Fibroblast of lung (primary cell): ENCODE data around the gene GRM4. TPM values are rescaled to one million over a fixed set of nuclear protein-coding genes. Genes with fewer than 3 reads are reported as not detected.

Experiments
- DNase-seq, 2 donors: peaks; one replicate each; pipeline versions ENCODE4 v3.0.0 to v3.0.0-alpha.2; 2010; ENCODE audit warnings: low read depth in 2 of 2
- H2AFZ ChIP-seq: 2 replicates; pipeline ENCODE4 v1.5.1; 2012; ENCODE audit warnings: low read length, control low read depth, inconsistent platforms
- H3K27ac ChIP-seq: 2 replicates; pipeline ENCODE4 v1.5.1; 2011; ENCODE audit warnings: low read length, control low read depth; ENCODE audit not compliant: insufficient read depth
- H3K27me3 ChIP-seq: 2 replicates; pipeline ENCODE4 v1.5.1; 2011; ENCODE audit warnings: mild to moderate bottlenecking, low read length; ENCODE audit not compliant: control insufficient read depth, insufficient read depth
- H3K36me3 ChIP-seq: 2 replicates; pipeline ENCODE4 v1.5.1; 2011; ENCODE audit warnings: low read length; ENCODE audit not compliant: control insufficient read depth, insufficient read depth
- H3K4me1 ChIP-seq: 2 replicates; pipeline ENCODE4 v1.5.1; 2011; ENCODE audit warnings: low read length; ENCODE audit not compliant: control insufficient read depth, insufficient read depth; ENCODE audit errors: extremely low read depth
- H3K4me2 ChIP-seq: 2 replicates; pipeline ENCODE4 v1.5.1; 2011; ENCODE audit warnings: low read length, control low read depth; ENCODE audit not compliant: insufficient read depth; ENCODE audit errors: extremely low read depth
- H3K4me3 ChIP-seq, 4 experiments: fragments of 200-600 bp in 1 of 4; sonication (generic) in 1 of 4; replicated peaks in 1 of 4; 2 replicates each; pipeline ENCODE4 v1.5.1; 2011 to 2016; ENCODE audit warnings: low read length in 4 of 4, low read depth in 3 of 4, mild to moderate bottlenecking in 3 of 4, control low read depth in 2 of 4, inconsistent platforms in 1 of 4, mixed read lengths in 1 of 4; ENCODE audit not compliant: insufficient read depth in 1 of 4; ENCODE audit errors: control extremely low read depth in 1 of 4
- H3K79me2 ChIP-seq: 2 replicates; pipeline ENCODE4 v1.5.1; 2012; ENCODE audit warnings: mild to moderate bottlenecking, low read length, inconsistent platforms; ENCODE audit not compliant: control insufficient read depth, insufficient read depth
- H3K9ac ChIP-seq: 2 replicates; pipeline ENCODE4 v1.5.1; 2011; ENCODE audit warnings: mild to moderate bottlenecking, low read length, control low read depth; ENCODE audit not compliant: insufficient read depth
- H3K9me3 ChIP-seq: 2 replicates; pipeline ENCODE4 v1.5.1; 2012; ENCODE audit warnings: low read depth, low read length; ENCODE audit not compliant: control insufficient read depth, insufficient read depth
- H4K20me1 ChIP-seq: 2 replicates; pipeline ENCODE4 v1.5.1; 2011; ENCODE audit warnings: low read length; ENCODE audit not compliant: control insufficient read depth, insufficient read depth; ENCODE audit errors: extremely low read depth
- CTCF ChIP-seq, 2 donors: IDR thresholded peaks in 1 of 2; conservative IDR thresholded peaks in 1 of 2; 1 replicate in 1 of 2; 2 replicates in 1 of 2; pipeline ENCODE4 v1.5.1; 2011 to 2012; ENCODE audit warnings: low read length in 2 of 2, control low read depth in 1 of 2, inconsistent platforms in 1 of 2, low read depth in 1 of 2, mild to moderate bottlenecking in 1 of 2
- EZH2 ChIP-seq: IDR thresholded peaks from 2 replicates; pipeline ENCODE4 v1.5.1; 2012; ENCODE audit warnings: low read length, control low read depth, mild to moderate bottlenecking; ENCODE audit errors: missing control alignments
- polyA plus RNA-seq, 2 donors: library from polyadenylated mRNA; depleted of rRNA in 1 of 2; stranded (reverse) in 1 of 2; unstranded in 1 of 2; fragments of >200 nt; gene quantifications; 2 replicates each; pipeline ENCODE4 v1.2.1, GENCODE V29; 2011 to 2012; ENCODE audit warnings: missing spikeins in 1 of 2
- total RNA-seq: library from RNA; depleted of rRNA; stranded (reverse); fragments of >200 nt; gene quantifications from 2 replicates; pipeline ENCODE4 v1.2.1, GENCODE V29; 2014

Gene GRM4
- total and polyA plus RNA-seq, 2 donors (not counting 1 experiment from before 2014, with no cell fraction given), result under 0.01 TPM; not detected in 1

GRCh38 chr6:34177181-34177591 is 31.3 kb upstream of the GRM4 start:
- Histone ChIP-seq H3K27me3 (no peaks in the 10 kb centered on the region), H3K4me3 (no peak overlapping the region), H3K4me1 (no peaks in the 10 kb centered on the region), H3K9me3 (no peaks in the 10 kb centered on the region), H3K27ac (no peak overlapping the region), H4K20me1 (no peaks in the 10 kb centered on the region), H2AFZ (no peak overlapping the region), H3K9ac (no peak overlapping the region), H3K4me2 (no peak overlapping the region), H3K79me2 (no peaks in the 10 kb centered on the region), H3K36me3 (no peaks in the 10 kb centered on the region)
- TF ChIP-seq EZH2, result no peak
- TF ChIP-seq CTCF (conservative IDR thresholded peaks at IDR 0.05 in 1 of 2, IDR thresholded peaks at IDR 0.05 in 1 of 2; ENCODE audit: low read depth in 1 of 2, low read length in 2 of 2), result no peak
- DNase-seq, result no peak

GRCh38 chr6:34176261-34177031 is 30.6 kb upstream of the GRM4 start:
- Histone ChIP-seq H3K36me3 (no peaks in the 10 kb centered on the region), H3K9ac (no peak overlapping the region), H3K27me3 (no peaks in the 10 kb centered on the region), H3K4me3 (no peak overlapping the region), H3K9me3 (no peaks in the 10 kb centered on the region), H3K79me2 (no peaks in the 10 kb centered on the region), H2AFZ (no peak overlapping the region), H3K27ac (no peak overlapping the region), H4K20me1 (no peaks in the 10 kb centered on the region), H3K4me2 (no peak overlapping the region), H3K4me1 (no peaks in the 10 kb centered on the region)
- no peak for DNase-seq
- TF ChIP-seq CTCF (conservative IDR thresholded peaks at IDR 0.05 in 1 of 2, IDR thresholded peaks at IDR 0.05 in 1 of 2; ENCODE audit: low read depth in 1 of 2, low read length in 2 of 2), result no peak
- no peak for TF ChIP-seq EZH2

GRCh38 chr6:34174846-34175399 is 29.0 kb upstream of the GRM4 start:
- Histone ChIP-seq H4K20me1 (no peaks in the 10 kb centered on the region), H2AFZ (no peak overlapping the region), H3K4me1 (no peaks in the 10 kb centered on the region), H3K27ac (no peak overlapping the region), H3K27me3 (no peaks in the 10 kb centered on the region), H3K9me3 (no peaks in the 10 kb centered on the region), H3K9ac (no peak overlapping the region), H3K4me2 (no peak overlapping the region), H3K36me3 (no peaks in the 10 kb centered on the region), H3K4me3 (no peak overlapping the region), H3K79me2 (no peaks in the 10 kb centered on the region)
- DNase-seq, result no peak
- TF ChIP-seq EZH2 (no peak), CTCF (conservative IDR thresholded peaks at IDR 0.05 in 1 of 2, IDR thresholded peaks at IDR 0.05 in 1 of 2; ENCODE audit: low read depth in 1 of 2, low read length in 2 of 2) (no peak)
